ENCODE results near the gene ZNF735. TPM values are rescaled to one million over a fixed set of nuclear protein-coding genes. Genes with fewer than 3 reads are reported as not detected.

Gene ZNF735
- total and polyA plus RNA-seq, 9 of the 15 experiments (the other 6 are each of a cell fraction or from before 2014, with no cell fraction given) = not detected

DNA sequence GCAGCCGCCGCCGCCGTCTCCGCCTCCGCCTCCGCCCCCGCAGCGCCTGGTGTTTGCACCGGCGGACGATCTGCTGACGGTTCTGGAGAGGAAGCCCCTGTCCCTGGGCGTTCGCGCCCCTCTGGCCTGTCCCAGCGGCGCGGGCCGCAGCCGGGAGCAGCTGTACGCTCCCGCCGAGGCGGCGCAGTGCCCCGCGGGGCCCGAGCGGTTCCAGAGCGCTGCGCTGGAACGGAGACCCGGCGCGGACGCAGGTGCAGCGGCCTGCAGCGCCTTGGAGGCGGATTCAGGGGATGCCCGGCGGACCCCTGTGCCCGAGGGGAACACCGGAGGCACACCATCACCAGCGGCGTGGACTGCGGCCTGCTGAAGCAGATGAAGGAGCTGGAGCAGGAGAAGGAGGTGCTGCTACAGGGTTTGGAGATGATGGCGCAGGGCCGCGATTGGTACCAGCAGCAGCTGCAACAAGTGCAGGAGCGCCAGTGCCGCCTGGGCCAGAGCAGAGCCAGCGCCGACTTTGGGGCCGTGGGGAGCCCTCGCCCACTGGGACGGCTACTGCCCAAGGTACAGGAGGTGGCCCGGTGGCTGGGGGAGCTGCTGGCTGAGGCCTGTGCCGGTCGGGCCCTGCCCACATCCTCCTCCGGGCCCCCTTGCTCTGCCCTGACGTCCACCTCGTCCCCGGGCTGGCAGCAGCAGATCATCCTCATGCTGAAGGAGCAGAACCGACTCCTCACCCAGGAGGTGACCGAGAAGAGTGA is 24.8 kb upstream of the ZNF735 start (continued):
- TF ChIP-seq PCBP1 (IDR thresholded peaks at IDR 0.05; ENCODE audit: low read depth, low read length, poor library complexity, severe bottlenecking) (no peak), ELF2 (CRISPR knock-in tag; IDR thresholded peaks at IDR 0.05) (no peak)
- TF ChIP-seq, protein P1, sequence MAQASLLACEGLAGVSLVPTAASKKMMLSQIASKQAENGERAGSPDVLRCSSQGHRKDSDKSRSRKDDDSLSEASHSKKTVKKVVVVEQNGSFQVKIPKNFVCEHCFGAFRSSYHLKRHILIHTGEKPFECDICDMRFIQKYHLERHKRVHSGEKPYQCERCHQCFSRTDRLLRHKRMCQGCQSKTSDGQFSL (CRISPR knock-in tag; IDR thresholded peaks at IDR 0.05) = no peak
- TF ChIP-seq, protein P1 (tag; IDR thresholded peaks at IDR 0.05) = no peak

DNA sequence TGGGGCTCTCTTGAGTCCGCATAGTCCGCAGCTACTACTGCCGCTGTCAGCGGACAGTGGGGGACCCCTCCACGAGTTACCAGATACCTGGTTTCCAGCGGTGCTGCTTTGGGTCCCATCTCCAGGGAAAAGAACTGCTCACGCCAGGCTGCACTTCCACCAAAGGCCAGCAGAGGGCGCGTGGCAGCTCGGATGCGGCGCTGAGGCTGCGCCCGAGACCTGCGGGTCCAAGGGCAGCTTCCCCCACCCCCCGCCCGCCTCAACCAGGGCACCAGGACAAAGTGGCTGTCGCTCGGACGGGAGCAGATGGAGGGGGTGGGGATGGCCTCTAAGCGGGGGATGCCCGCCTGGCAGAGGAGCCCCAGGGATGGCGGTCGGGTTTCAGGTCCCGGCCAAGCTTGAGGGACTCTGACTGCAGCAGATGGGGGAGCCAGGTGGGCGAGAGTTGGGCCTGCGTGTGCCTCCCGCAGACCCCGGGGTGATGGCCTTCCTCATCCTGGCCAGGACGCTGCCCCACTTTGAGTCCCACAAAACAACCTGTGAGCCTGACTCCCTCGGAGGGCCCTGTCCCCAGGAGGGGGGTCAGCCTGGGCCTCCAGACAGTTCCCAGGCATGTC is 23.8 kb upstream of the ZNF735 start:
- no peak for FAIRE-seq
- Histone ChIP-seq H3K4me2 (ENCODE audit: insufficient read depth, low read length) (no peak overlapping the region), H4K20me1 (replicated peaks; ENCODE audit: control insufficient read depth, insufficient read depth, low read length) (no peaks in the 10 kb centered on the region), H3K4me3 (no peak overlapping the region), H3K9me3 (replicated peaks; ENCODE audit: control insufficient read depth, insufficient read depth, low read depth, low read length) (no peaks in the 10 kb centered on the region), H2AFZ (ENCODE audit: low read depth, low read length) (no peak overlapping the region), H3K9me1 (ENCODE audit: control insufficient read depth, insufficient read depth, low read length) (no peaks in the 10 kb centered on the region), H3K9ac (ENCODE audit: insufficient read depth in 1 of 2, low read depth in 2 of 2, low read length in 2 of 2) (no peak overlapping the region), H3K36me3 (ENCODE audit: control insufficient read depth, insufficient read depth, low read length) (no peaks in the 10 kb centered on the region), H3K4me1 (replicated peaks in 1 of 2; ENCODE audit: control insufficient read depth in 2 of 2, insufficient read depth in 2 of 2, low read length in 2 of 2) (no peaks in the 10 kb centered on the region; a peak in 1 of 5 replicates), H3K79me2 (ENCODE audit: control insufficient read depth, insufficient read depth, low read length) (no peaks in the 10 kb centered on the region), H3K27ac (ENCODE audit: extremely low read depth, low read depth, low read length) (no peak overlapping the region), H3K27me3 (ENCODE audit: control insufficient read depth in 2 of 2, insufficient read depth in 2 of 2, low read length in 2 of 2) (no peaks in the 10 kb centered on the region)
- ChIA-PET CTCF (ENCODE audit: low intra/inter-chr PET ratio) (no interaction called here), POLR2A (no interaction called here)
- peak; percentile 15 to 40 (median 32) for DNase-seq (ENCODE audit: extremely low read depth in 1 of 4, low spot score in 3 of 4)
- 27% methylated on average over 28 of the region's 31 CpGs for WGBS (ENCODE audit: insufficient coverage, low coverage, missing lambda C conversion rate)
- in situ Hi-C loops (cut with MboI) (no loop called here), intact Hi-C loops (cut with micrococcal nuclease) (no loop called here)
- no TSS peak for BruUV-seq (replicated peaks)
- ATAC-seq = peak; percentile 74
- TF ChIP-seq SRSF1 (IDR thresholded peaks at IDR 0.05; ENCODE audit: low read depth, low read length) = 0 out of 2 replicates have a peak, but pooled peaks have one; percentile 73
- TF ChIP-seq KLF6 (CRISPR knock-in tag; IDR thresholded peaks at IDR 0.05; ENCODE audit: borderline replicate concordance) = no peak
- TF ChIP-seq TCF3 (CRISPR knock-in tag; IDR thresholded peaks at IDR 0.05) = no peak
- TF ChIP-seq SMARCA4 (IDR thresholded peaks at IDR 0.05) = no peak
- TF ChIP-seq RNF2 (IDR thresholded peaks at IDR 0.05) = no peak
- TF ChIP-seq ZNF175 (CRISPR knock-in tag; IDR thresholded peaks at IDR 0.05; ENCODE audit: low read depth) = no peak
- no peak for TF ChIP-seq PTBP1 (IDR thresholded peaks at IDR 0.05; ENCODE audit: low read depth, low read length)
- peak in 1 of 2 experiments; percentile 42; a peak in 2 of 4 replicates for TF ChIP-seq RAD21 (CRISPR knock-in tag; conservative IDR thresholded peaks at IDR 0.05 in 1 of 2, IDR thresholded peaks at IDR 0.05 in 1 of 2)
- peak; percentile 67 for TF ChIP-seq SMC3 (conservative IDR thresholded peaks at IDR 0.05; ENCODE audit: insufficient read depth, low read depth, low read length)
